HepG2 (cell line): Measurements from ENCODE around the gene MTX2. TPM values are rescaled to one million over a fixed set of nuclear protein-coding genes. Genes with fewer than 3 reads are reported as not detected.
A peak's percentile ranks its signal among the peaks of the same experiment; 100 is the strongest.

Experiments used
- ATAC-seq: fragments of 200-7000 bp; cut with Tn5 transposase; 3 replicates; pipeline ENCODE4 v1.9.1; 2020; ENCODE audit warnings: mild to moderate bottlenecking, moderate library complexity
- BruUV-seq: library from RNA; stranded (reverse); fragments of 400-500 nt; replicated peaks from 2 replicates; lab custom pipeline; 2021; lab: Mats Ljungman, UMichigan
- CTCF ChIA-PET: fragments of 300-600 bp; formaldehyde crosslinking; extraction: SDS; loops from one replicate; lab custom pipeline; 2021; ENCODE audit warnings: low total read pairs, inconsistent platforms, low intra/inter-chr PET ratio; lab: Yijun Ruan, JAX
- POLR2A ChIA-PET: fragments of 350-600 bp; sonication (Branson Sonifier 250); formaldehyde crosslinking; loops from one replicate; lab custom pipeline; 2020; ENCODE audit warnings: antibody characterized with exemption, inconsistent platforms; lab: Yijun Ruan, JAX
- DNase-seq: peaks from one replicate; pipeline ENCODE4 v3.0.0-alpha.2; 2015; ENCODE audit warnings: low spot score
- FAIRE-seq: peaks from 3 replicates; lab custom pipeline; 2011; peaks lifted over from hg19 to GRCh38; lab: Jason Lieb, UNC
- H2AFZ ChIP-seq: one replicate; pipeline ENCODE4 v1.6.1; 2011; ENCODE audit warnings: low read length, inconsistent platforms
- H3K27ac ChIP-seq: fragments of 300-600 bp; 3 replicates; pipeline ENCODE4 v1.8.0; 2011; ENCODE audit warnings: mixed run types, mild to moderate bottlenecking, mixed read lengths, low read length, inconsistent platforms; ENCODE audit not compliant: insufficient read depth; ENCODE audit errors: extremely low read length
- H3K27me3 ChIP-seq, 2 experiments: fragments of 200-600 bp in 1 of 2; 2 replicates in 1 of 2; 3 replicates in 1 of 2; pipeline versions ENCODE4 v1.6.0 to v1.8.0; 2011; ENCODE audit warnings: low read length in 2 of 2, mild to moderate bottlenecking in 2 of 2, moderate library complexity in 2 of 2, inconsistent platforms in 1 of 2; ENCODE audit not compliant: insufficient read depth in 2 of 2, control insufficient read depth in 1 of 2
- H3K36me3 ChIP-seq, 2 experiments: fragments of 200-600 bp in 1 of 2; replicated peaks in 1 of 2; 2 replicates in 1 of 2; 3 replicates in 1 of 2; pipeline versions ENCODE4 v1.5.1 to v1.8.0; 2011; ENCODE audit warnings: low read length in 2 of 2, inconsistent platforms in 1 of 2; ENCODE audit not compliant: insufficient read depth in 2 of 2, control insufficient read depth in 1 of 2
- H3K4me1 ChIP-seq: 2 replicates; pipeline ENCODE4 v1.5.1; 2012; ENCODE audit warnings: low read length, inconsistent platforms; ENCODE audit not compliant: insufficient read depth
- H3K4me2 ChIP-seq: 2 replicates; pipeline ENCODE4 v1.6.0; 2011; ENCODE audit warnings: low read depth, low read length, inconsistent platforms
- H3K4me3 ChIP-seq, 3 experiments: fragments of 200-600 bp in 1 of 3; sonication (generic), shearing (Covaris generic) in 1 of 3; replicated peaks in 1 of 3; 2 replicates each; pipeline ENCODE4 v1.5.1; 2011 to 2016; ENCODE audit warnings: low read length in 3 of 3, inconsistent platforms in 2 of 3, low read depth in 2 of 3, mild to moderate bottlenecking in 2 of 3, control low read depth in 1 of 3, mixed read lengths in 1 of 3; ENCODE audit not compliant: insufficient read depth in 1 of 3
- H3K79me2 ChIP-seq: one replicate; pipeline ENCODE4 v1.6.1; 2011; ENCODE audit warnings: low read length, inconsistent platforms; ENCODE audit not compliant: insufficient read depth
- H3K9ac ChIP-seq: 2 replicates; pipeline ENCODE4 v1.6.0; 2011; ENCODE audit warnings: mild to moderate bottlenecking, low read depth, low read length, inconsistent platforms; ENCODE audit not compliant: insufficient read depth
- H3K9me3 ChIP-seq: 2 replicates; pipeline ENCODE4 v1.5.1; 2012; ENCODE audit warnings: mild to moderate bottlenecking, low read length
- H4K20me1 ChIP-seq: 2 replicates; pipeline ENCODE4 v1.6.0; 2011; ENCODE audit warnings: inconsistent platforms, mild to moderate bottlenecking, low read length, moderate library complexity; ENCODE audit not compliant: insufficient read depth
- MTA1 ChIP-seq: sonication (generic); formaldehyde crosslinking; IDR thresholded peaks from 2 replicates; pipeline ENCODE4 v1.4.0; 2020; ENCODE audit warnings: missing genetic modification reagents, mild to moderate bottlenecking, borderline replicate concordance
- STAG1 ChIP-seq: sonication (generic); formaldehyde crosslinking; IDR thresholded peaks from 2 replicates; pipeline ENCODE4 v1.4.0; 2020; ENCODE audit warnings: missing genetic modification reagents
- ZBTB40 ChIP-seq, 2 experiments: fragments of 450-650 bp in 1 of 2; sonication (generic) in 1 of 2; formaldehyde crosslinking in 1 of 2; IDR thresholded peaks; 2 replicates each; pipeline versions ENCODE4 v1.6.1 to v1.8.0; 2016 to 2022; ENCODE audit warnings: antibody characterized with exemption in 1 of 2, mild to moderate bottlenecking in 1 of 2, missing genetic modification reagents in 1 of 2
- whole genome bisulfite sequencing: methylation state at CpG from one replicate; pipeline ENCODE4 v1.1.6; 2017; ENCODE audit warnings: low lambda C conversion rate; 5-methylcytosine and 5-hydroxymethylcytosine counted together
- in situ Hi-C: cut with HindIII; loops from 2 replicates; pipeline ENCODE4 v1.10.0; 2017; ENCODE audit warnings: low pct_unique_long_range_greater_than_20kb; ENCODE audit not compliant: extremely low pct_ligation_motif_present
- intact Hi-C: fragments of 100-400 bp; cut with micrococcal nuclease; formaldehyde crosslinking; loops from one replicate; pipeline ENCODE4 v1.10.0; 2022; ENCODE audit not compliant: unreplicated experiment
- polyA plus RNA-seq, 8 experiments: library from polyadenylated mRNA; depleted of rRNA in 3 of 8; stranded (reverse) in 7 of 8; unstranded in 1 of 8; fragments of >200 nt; fragmentation: Illumina TruSeq in 4 of 8; extraction: Trizol in 4 of 8; gene quantifications; 2 replicates each; pipeline versions ENCODE4 v1.2.1 to v1.2.3, GENCODE V29; 2011 to 2016; ENCODE audit warnings: low read depth in 4 of 8, missing spikeins in 1 of 8, mixed read lengths in 1 of 8; ENCODE audit not compliant: insufficient read depth in 1 of 8
- total RNA-seq, 5 experiments: library from RNA; depleted of rRNA; stranded (reverse); fragments of >200 nt; fragmentation: Illumina TruSeq; extraction: Trizol; gene quantifications; 2 replicates each; pipeline ENCODE4 v1.2.3, GENCODE V29; 2016; ENCODE audit warnings: low read depth in 1 of 5
- TF ChIP-seq, protein P1 (sequence below): sonication (generic); formaldehyde crosslinking; IDR thresholded peaks from 2 replicates; pipeline ENCODE4 v1.5.0; 2020; ENCODE audit warnings: mild to moderate bottlenecking, missing genetic modification reagents, moderate library complexity

MTX2 gene
- total and polyA plus RNA-seq, 2 of the 13 experiments (the other 11 are each of a cell fraction or from before 2014, with no cell fraction given), result 58.1 to 75.7 TPM

- TF ChIP-seq ZBTB40 (IDR thresholded peaks at IDR 0.05) (no peak), ZBTB40 (CRISPR knock-in tag; IDR thresholded peaks at IDR 0.05) (no peak)
Measured at GRCh38 chr2:176368349-176368748, 99.1 kb downstream of the MTX2 start (continued).

DNA sequence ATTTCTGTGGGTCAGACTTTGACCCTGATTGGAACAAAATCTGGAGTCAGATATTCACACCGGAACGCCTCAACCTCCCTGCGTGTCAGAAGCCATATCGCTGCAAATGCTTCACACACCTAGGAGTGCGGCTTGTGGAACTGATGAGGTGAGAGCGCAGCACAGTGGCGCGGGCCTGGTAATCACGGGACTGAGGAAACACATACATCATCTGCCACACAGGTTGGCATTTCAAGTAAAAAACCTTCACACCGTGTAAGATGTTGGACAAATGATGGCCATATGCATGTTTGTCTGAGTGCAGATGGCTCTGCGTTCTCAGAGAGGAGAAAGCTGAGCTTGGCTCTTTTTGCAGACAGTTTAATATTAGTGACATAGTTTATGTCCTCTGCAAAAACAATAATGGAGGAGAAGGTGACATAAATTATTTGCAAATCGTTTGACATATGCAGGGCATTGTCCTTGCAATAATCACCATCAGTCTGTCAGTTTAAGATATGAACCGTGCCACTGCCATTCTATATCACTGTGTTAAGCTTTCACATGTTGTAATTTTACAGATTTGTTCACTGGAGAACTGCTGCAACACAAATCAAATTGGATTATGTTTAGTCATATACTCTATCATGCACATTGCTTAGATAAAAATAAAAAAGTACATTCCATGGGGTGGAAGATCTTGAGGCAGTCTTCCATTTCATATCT, 101.4 kb downstream of the MTX2 start:
- no peak overlapping the region for H2AFZ ChIP-seq
- FAIRE-seq (no peak), DNase-seq (no peak)
- no peaks in the 10 kb centered on the region for H3K27me3 ChIP-seq
- no peaks in the 10 kb centered on the region for H4K20me1 ChIP-seq
- in situ Hi-C loops, result no loop called here
- H3K4me3 ChIP-seq, result no peak overlapping the region
- BruUV-seq, result no TSS peak
- no peak overlapping the region for H3K9ac ChIP-seq
- H3K4me1 ChIP-seq, result no peaks in the 10 kb centered on the region
- H3K79me2 ChIP-seq, result no peaks in the 10 kb centered on the region
- TF ChIP-seq, protein P1, sequence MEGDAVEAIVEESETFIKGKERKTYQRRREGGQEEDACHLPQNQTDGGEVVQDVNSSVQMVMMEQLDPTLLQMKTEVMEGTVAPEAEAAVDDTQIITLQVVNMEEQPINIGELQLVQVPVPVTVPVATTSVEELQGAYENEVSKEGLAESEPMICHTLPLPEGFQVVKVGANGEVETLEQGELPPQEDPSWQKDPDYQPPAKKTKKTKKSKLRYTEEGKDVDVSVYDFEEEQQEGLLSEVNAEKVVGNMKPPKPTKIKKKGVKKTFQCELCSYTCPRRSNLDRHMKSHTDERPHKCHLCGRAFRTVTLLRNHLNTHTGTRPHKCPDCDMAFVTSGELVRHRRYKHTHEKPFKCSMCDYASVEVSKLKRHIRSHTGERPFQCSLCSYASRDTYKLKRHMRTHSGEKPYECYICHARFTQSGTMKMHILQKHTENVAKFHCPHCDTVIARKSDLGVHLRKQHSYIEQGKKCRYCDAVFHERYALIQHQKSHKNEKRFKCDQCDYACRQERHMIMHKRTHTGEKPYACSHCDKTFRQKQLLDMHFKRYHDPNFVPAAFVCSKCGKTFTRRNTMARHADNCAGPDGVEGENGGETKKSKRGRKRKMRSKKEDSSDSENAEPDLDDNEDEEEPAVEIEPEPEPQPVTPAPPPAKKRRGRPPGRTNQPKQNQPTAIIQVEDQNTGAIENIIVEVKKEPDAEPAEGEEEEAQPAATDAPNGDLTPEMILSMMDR, result peak; percentile 24; the same call in 1 of the 2 replicates
- TF ChIP-seq MTA1 (CRISPR knock-in tag) (no peak), STAG1 (CRISPR knock-in tag) (peak; percentile 37)
- TF ChIP-seq, all 625 proteins: peak for 2
- Histone ChIP-seq H3K36me3 (no peaks in the 10 kb centered on the region), H3K27ac (no peak overlapping the region), H3K9me3 (no peaks in the 10 kb centered on the region), H3K4me2 (no peak overlapping the region)
- intact Hi-C loops, result no loop called here
- WGBS, result 53% methylated on average over 13 of the region's 13 CpGs
- no peak for ATAC-seq
- POLR2A ChIA-PET, result no interaction called here
- CTCF ChIA-PET, result no interaction called here
